HEK293 (cell line): ENCODE measurements around the gene PRPF6.

Source experiments
- PBX3 ChIP-seq: sonication (generic); formaldehyde crosslinking; IDR thresholded peaks from 2 replicates; pipeline ENCODE4 v1.8.1; 2022; ENCODE audit warnings: mild to moderate bottlenecking, moderate library complexity, missing genetic modification reagents
- TF ChIP-seq, protein P1 (sequence below): fragments of 450-650 bp; formaldehyde crosslinking; IDR thresholded peaks from 2 replicates; pipeline ENCODE4 v1.5.1; 2016; ENCODE audit warnings: missing biosample characterization, missing genetic modification characterization

DNA sequence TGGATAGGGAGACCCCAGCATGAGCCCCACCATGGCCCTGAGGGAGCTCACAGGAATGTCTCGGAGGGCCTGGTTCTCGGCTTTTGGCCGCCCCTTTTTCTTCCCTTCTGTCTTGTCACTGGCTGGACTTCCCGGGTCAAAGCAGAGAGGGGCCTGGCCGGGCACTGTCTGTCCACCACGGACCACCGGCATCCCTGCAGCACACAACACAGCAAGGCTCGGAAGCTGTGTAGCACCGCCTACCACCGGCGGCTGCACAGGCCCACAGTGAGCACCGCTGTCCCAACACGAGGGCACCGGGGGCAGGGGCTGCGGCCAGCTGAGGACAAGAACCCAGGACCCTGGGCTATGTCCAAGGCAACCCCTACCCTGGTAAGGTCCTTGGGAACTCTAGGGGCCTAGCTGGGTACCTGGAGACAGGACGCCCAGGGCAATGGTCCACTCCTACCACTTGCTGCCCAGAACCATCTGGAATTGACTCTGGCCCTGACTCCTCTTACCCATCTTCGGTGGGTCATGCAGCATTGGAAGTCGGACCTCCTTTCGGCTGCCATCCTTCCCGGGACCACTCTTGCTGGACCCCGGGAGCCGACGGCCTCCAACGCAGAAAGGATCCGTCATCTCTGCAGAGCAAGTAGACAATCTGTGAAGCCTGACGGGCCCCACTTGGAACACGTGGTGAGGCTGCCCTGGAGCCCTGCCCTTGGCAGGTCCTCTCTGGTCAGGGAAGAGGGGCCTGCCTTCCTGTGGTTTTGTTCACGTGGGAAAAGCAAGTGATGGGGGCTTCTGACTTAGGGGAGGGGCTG lies 13.4 kb upstream of the PRPF6 start:
- TF ChIP-seq, protein P1, sequence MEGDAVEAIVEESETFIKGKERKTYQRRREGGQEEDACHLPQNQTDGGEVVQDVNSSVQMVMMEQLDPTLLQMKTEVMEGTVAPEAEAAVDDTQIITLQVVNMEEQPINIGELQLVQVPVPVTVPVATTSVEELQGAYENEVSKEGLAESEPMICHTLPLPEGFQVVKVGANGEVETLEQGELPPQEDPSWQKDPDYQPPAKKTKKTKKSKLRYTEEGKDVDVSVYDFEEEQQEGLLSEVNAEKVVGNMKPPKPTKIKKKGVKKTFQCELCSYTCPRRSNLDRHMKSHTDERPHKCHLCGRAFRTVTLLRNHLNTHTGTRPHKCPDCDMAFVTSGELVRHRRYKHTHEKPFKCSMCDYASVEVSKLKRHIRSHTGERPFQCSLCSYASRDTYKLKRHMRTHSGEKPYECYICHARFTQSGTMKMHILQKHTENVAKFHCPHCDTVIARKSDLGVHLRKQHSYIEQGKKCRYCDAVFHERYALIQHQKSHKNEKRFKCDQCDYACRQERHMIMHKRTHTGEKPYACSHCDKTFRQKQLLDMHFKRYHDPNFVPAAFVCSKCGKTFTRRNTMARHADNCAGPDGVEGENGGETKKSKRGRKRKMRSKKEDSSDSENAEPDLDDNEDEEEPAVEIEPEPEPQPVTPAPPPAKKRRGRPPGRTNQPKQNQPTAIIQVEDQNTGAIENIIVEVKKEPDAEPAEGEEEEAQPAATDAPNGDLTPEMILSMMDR, result no peak
- TF ChIP-seq PBX3, result no peak
